ENCODE results near the gene CIITA.

The CIITA gene

GRCh38 chr16:10971560-10971961 lies 94.6 kb downstream of the CIITA start:
- H3K4me3 ChIP-seq (ENCODE audit: low read depth, low read length): no peak overlapping the region
- peak; percentile 76 for TF ChIP-seq CTCF (IDR thresholded peaks at IDR 0.05; ENCODE audit: control insufficient read depth, extremely low read depth, insufficient read depth)
- DNase-seq (ENCODE audit: low read depth): peak; percentile 61

GRCh38 chr16:10972108-10972818 lies 95.3 kb downstream of the CIITA start:
- DNase-seq (ENCODE audit: low read depth): no peak
- no peak overlapping the region for H3K4me3 ChIP-seq (ENCODE audit: low read depth, low read length)
- TF ChIP-seq CTCF (IDR thresholded peaks at IDR 0.05; ENCODE audit: control insufficient read depth, extremely low read depth, insufficient read depth): no peak

- DNase-seq (ENCODE audit: low read depth): no peak
- H3K4me3 ChIP-seq (ENCODE audit: low read depth, low read length): no peak overlapping the region
- TF ChIP-seq CTCF (IDR thresholded peaks at IDR 0.05; ENCODE audit: control insufficient read depth, extremely low read depth, insufficient read depth): no peak
These were observed 95.9 kb downstream of the CIITA start for GRCh38 chr16:10972819-10973464.

GRCh38 chr16:10976634-10977033 lies 99.6 kb downstream of the CIITA start:
- TF ChIP-seq CTCF (IDR thresholded peaks at IDR 0.05; ENCODE audit: control insufficient read depth, extremely low read depth, insufficient read depth): no peak
- H3K4me3 ChIP-seq (ENCODE audit: low read depth, low read length): no peak overlapping the region
- DNase-seq (ENCODE audit: low read depth): no peak

- no peak for DNase-seq (ENCODE audit: low read depth)
- TF ChIP-seq CTCF (IDR thresholded peaks at IDR 0.05; ENCODE audit: control insufficient read depth, extremely low read depth, insufficient read depth): no peak
- no peak overlapping the region for H3K4me3 ChIP-seq (ENCODE audit: low read depth, low read length)
These were observed 101.1 kb downstream of the CIITA start for GRCh38 chr16:10978124-10978523.

GRCh38 chr16:10978871-10979446 lies 102.0 kb downstream of the CIITA start:
- no peak for DNase-seq (ENCODE audit: low read depth)
- peak overlapping the region; percentile 12; the same call in 1 of the 2 replicates for H3K4me3 ChIP-seq (ENCODE audit: low read depth, low read length)
- TF ChIP-seq CTCF (IDR thresholded peaks at IDR 0.05; ENCODE audit: control insufficient read depth, extremely low read depth, insufficient read depth): no peak
